HG03097 (cell line): ENCODE measurements around the gene AGPAT1.
"Not testable (repeated sequence)": the region's sequence is repeated elsewhere in the genome, so short reads cannot be mapped to it uniquely, and the experiment has no call there.

ENCODE experiments used
- ATAC-seq: cut with Tn5 transposase; IDR thresholded peaks from one replicate; pipeline ENCODE4 v1.9.1; 2021; ENCODE audit not compliant: unreplicated experiment, low FRiP score

AGPAT1 gene, protein sequence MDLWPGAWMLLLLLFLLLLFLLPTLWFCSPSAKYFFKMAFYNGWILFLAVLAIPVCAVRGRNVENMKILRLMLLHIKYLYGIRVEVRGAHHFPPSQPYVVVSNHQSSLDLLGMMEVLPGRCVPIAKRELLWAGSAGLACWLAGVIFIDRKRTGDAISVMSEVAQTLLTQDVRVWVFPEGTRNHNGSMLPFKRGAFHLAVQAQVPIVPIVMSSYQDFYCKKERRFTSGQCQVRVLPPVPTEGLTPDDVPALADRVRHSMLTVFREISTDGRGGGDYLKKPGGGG

DNA sequence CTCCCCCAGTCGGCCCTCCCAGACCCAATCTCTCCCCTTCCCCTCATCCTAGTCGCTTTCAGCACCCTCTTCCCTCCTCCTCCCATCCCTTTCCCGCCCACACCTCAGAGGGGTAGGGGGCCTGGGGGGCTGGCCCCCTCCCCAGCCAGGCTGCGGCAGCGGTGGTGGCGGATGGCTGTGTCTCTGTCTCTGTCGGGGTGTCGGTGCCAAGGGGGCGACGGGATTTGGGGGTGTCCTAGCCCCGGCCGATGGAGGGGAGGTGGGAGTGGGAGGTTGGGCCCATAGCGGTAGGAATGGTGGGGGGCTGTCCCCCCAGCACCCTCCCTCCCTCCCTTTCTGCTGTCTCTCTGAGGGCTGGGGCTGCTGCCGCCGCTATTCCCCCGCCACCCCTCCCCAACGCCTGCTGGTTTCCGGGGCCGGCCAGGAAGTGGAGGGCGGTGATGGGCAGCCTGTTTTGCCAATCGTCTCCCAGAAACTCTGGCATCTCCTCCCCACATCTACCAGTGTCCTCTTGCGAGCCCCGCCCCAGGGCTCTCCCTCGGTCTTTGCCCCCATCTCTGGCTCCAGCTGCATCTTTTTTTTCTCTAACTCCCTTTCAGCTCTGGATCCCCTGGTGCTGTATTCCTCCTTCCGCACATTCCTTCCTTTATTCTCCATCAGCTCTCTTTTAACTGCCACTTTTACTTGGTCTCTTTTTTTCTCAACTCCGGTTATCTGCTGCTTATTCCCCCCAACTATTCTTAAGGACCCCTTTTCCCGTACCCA is at the start of gene AGPAT1:
Gene AGPAT1, minus strand, starts transcription at position 374 of the 765 bp plus-strand sequence. CDS start 4,588 bp downstream, outside the sequence.
- peak; percentile 27 for ATAC-seq

DNA sequence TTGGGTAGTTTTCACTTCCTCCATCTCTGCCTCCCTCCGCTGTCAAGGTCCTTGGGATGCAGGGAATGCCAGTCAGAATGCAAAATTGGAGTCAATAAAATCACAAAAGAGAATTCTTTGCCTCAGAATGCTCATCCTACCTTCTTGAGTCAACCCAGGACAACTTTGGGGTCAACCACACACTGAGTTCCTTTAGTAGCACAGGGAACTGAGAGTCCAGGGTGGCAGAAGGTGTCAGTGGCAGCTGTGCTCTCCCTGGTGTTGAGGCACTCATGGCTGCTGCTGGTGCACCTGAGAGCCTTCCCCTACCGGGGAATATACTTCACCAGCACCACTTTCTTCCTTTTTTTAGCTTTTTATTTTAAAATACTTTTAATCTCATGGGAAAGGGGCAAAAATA is 48.8 kb upstream of the AGPAT1 start:
- no peak for ATAC-seq

DNA sequence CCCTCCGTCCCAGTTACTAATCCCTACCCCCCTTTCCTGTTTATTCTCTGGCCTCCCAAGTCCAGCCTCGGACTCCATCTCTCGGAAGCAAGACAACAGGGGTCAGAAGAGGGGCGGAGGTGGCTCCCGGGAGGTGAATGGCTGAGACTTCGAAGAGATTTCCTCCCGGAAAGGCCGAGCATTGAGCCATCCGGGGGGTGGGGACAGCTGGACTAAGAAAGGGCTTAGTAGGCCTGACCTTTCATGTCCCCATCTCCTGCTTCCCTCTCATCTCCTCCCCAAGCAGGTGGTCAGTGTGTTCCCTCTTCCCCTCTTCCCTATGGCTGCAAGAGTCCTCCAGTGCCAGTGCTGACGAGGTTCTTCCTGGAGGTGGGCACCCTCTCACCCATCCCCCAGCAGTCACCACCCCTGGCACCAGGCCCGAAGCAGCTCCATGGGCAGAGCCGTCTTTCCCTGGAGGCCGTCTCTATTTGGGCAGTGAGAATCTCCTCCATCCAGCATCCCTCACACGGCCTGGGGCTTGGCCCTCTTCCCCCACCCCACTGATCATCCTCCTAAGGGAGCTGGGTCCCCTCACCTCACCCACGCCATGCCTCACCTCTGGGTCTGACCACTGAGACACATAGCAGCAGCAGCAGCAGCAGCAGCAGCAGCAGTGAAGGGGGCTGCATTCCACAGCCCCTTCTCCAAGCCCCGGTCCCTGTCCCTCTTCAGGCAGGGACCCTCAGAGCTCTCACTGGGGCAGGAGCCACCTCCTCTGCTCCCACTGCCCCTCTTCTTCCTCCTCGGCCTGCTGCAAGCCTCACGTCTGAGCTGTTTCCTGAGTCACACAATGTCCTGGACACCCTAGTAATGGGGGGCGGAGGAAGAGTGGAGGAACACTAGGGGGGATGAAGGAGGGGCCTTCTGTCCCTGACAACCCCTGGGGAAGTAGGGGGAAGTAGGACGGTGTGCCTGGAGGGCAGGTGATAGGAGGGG is 47.7 kb upstream of the AGPAT1 start, which contains the start of gene NOTCH4:
Gene NOTCH4, minus strand, starts transcription at position 810 of the 978 bp plus-strand sequence. Its CDS starts 139 bp downstream, at position 671.
- no peak for ATAC-seq

DNA sequence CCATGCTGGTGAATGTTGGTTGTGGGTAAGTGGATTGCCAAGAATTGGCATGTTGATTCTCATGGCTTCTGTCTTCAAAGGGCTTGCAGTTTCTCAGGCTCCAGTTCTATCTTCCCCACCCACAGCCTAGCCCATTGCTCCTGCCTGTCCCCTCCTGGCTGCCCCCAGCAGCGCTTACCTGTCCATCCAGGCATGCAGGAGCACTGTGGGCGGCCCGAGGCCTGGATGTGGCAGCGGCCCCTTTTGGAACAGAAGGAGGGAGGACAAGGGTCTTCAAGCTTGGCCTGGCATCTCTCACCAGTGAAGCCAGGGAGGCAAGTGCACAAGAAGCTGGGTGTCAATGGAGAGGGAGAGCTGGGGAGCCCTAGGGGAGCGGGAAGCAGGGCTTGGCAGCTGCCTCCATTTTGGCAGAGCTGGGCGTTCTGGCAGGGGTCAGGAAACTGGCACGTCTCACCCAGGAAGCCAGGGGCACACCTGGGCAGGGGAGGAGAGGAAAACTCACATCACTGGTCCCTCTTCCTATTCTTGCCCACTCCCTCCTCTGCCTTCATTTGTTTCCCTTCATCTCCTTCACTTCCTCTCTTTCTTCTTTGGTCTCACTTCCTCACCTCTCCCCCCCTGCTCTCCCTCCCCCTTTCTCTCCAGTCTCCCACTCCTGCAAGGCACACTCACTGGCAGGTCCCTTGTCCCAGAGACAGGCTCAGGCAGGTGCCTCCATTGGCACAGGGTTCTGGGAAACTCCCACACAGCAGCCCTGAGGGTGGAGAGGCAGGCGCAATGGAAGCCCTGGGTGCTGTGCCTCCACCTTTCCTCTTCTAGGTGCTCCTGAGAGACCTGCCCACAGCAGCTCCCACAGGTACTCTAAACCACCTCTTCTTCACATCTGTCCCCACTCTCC is 46.7 kb upstream of the AGPAT1 start:
- ATAC-seq: no peak

DNA sequence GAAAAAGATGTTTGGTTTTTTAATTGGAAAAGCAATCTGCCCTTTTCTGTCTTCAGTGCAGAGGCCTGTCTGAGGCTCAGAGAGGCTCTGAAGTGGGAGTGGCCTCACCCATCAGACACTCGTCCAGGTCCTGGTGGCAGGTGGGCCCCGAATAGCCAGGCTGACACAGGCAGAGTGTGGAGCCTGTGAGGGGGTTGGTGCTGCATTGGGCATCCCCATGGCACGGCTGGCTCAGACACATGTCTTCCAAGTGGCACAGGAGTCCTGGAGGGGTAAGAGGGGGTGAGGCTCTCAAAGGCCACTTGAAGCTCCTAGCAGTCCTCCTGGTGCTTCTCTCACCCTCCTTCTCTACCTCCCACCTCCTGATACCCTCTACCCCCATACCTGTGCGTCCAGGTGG is 44.1 kb upstream of the AGPAT1 start:
- no peak for ATAC-seq

DNA sequence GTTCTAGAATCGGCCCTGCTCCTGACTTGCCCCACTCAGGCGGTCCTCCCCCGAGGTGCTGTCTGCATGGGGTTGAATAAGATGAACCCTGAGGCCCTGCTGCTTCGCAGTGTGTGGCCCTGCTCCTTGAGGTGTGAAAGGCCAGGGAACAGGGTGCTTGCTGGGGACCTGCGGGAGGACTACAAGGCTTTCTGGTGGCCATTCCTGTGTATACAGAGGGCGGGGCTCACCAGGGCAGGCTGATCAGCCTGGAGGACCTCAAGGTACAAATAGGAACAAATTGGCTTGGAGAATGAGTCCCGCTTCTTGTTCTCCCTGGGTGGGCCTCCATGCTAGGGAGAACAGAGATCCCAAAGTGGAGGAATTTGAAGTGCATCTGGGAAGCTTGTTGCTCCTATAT is 42.3 kb upstream of the AGPAT1 start:
- ATAC-seq: no peak

DNA sequence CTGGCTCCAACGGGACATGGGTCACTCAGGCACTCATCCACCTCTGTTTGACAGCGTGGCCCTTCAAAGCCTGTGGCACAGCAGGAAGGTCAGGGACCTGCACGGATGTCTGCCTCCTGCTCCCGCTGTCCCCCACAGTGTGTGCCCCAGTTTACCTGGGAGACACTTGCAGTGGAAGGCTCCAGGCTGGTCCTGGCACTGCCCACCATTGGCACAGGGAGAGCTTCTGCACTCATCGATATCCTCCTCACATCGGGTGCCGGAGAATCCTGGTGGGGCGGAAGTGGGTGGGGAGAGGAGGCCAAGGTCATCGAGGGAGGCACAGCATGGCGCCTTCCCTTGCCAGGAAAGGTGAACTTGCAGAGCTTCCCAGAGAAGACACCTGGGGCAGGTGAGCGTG is 41.1 kb upstream of the AGPAT1 start:
- no peak for ATAC-seq

DNA sequence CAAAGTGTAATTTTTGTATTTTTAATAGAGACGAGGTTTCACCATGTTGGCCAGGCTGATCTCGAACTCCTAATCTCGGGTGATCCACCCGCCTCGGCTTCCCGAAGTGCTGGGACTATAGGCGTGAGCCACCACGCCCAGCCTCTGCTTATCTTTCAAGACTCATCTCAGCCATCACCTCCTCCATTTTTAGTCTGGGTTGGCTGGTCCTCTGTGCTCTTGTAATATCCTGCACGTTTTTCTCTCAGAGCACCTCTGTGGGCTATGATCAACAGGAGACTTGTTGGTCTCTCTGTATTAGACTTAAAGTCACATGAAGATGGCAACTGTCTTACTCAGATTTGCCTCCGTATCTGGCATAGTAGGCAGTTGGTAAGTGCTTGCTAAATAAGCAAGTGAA is 40.4 kb upstream of the AGPAT1 start:
- ATAC-seq: no peak

DNA sequence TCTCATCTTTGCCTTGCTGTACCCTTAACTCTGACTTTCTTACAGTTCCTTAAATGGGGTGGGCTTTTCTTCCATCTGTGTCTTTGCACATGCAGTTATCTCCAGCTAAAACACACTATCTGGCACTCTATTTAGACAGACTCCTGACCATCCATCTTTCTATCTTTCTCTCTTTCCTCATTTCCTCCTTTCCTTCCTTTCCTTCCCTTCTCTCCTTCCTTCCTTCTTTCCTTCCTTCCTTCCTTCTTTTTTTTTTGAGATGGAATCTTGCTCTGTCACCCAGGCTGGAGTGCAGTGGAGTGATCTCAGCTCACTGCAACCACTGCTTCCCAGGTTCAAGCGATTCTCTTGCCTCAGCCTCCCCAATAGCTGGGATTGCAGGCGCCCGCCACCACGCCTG is 39.7 kb upstream of the AGPAT1 start:
- ATAC-seq: no peak

DNA sequence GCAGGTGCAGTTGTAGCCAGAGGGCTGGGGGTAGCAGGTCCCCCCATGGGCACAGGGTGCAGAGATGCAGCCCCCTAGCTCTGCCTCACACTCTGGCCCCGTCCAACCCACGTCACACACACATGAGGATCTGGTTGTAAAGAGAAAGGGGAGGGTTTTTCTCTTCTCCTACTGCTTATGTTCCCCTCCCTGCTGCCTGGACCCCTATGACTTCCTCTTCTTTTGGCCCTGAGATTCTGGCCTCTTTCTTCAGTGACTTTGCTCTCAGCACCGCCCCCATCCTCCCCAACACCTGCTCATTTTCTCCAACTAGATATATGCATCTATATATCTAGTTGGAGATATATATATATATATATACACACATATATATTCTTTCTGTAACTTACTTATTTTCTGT is 38.2 kb upstream of the AGPAT1 start:
- ATAC-seq: no peak

DNA sequence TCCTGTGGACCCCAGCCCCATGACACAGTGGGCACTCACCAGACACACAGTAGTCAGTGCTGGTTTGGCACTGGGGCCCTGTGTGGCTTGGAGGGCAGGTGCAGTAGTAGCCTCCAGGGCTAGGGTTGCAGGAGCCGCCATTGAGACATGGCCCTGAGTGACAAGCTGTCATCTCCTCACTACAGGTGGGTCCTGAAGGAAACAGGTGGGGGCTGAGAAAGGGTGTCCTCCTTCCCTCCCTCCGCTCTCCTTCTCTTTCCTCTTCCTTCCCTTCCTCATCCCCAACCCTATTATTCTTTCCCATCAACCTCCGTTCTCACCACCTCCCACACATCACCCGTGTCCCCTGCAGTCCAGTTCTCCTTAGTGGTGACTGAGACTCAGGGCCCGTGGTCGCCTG is 37.8 kb upstream of the AGPAT1 start:
- no peak for ATAC-seq

DNA sequence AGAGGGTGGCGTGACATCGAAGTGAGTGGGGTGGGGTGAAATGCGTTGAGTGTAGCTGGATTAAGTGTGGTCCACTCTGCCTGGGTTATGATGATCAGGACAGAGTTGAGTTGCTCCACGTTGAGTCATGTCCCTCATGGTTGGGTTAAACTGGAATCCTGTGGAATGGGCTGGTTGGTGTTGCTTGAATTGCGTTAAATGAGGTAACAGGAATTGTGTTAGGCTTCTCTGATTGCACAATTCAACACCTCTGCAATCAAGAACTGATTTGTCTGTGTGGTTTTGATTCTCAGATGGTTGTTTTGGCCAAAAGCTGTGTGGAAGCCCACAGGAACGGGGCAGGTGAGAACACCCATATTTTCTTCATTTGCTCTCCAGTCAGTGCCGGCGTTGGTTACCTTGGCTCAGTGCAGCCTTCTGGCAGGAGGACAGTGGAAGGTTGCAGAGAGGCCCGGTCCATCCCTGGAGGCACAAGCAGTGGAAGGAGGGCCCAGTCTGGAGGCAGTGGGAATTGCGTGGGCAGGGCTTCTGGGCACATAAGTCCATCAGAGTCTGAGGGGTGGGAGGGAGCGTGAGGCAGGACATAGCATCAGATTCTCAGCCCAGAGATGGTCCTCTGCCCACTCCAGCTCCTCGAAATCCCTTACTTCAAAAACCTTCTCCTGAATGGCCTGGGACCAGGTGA is 36.3 kb upstream of the AGPAT1 start:
- no peak for ATAC-seq

DNA sequence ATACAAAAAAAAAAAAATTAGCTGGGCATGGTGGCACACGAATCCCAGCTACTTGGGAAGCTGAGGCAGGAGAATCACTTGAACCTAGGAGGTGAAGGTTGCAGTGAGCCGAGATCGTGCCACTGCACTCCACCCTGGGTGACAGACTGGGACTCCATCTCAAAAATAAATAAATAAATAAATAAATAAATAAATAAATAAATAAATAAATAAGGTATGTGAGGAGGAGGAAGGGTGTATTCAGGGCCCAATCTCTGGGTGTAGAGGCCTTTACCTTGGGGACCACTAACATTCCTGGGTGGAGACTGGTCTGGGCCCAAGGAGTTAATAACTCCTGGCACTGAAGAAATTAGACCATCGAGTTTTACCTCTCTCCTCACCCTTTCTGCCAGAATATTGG is 35.5 kb upstream of the AGPAT1 start:
- ATAC-seq: not testable (repeated sequence)

DNA sequence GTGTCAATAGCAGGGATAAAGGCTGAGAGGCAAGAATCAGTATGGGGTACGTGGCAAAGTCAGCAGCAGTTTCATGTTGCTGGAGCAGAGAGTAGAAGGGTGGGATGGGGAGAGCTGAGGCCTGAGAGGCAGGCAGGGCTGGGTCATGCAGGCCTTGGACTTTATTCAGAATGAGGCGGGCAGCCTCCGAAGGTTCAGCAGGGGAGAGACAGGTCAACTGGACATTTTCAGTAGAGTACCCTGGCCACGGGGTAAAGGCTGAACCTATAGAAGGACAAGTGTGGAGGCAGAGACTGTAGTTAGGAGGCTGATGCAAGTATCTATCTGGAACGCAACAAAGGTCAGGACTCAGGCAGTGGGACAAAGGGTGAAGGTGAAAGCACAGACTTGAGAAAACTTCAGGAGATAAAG is 34.3 kb upstream of the AGPAT1 start:
- no peak for ATAC-seq

DNA sequence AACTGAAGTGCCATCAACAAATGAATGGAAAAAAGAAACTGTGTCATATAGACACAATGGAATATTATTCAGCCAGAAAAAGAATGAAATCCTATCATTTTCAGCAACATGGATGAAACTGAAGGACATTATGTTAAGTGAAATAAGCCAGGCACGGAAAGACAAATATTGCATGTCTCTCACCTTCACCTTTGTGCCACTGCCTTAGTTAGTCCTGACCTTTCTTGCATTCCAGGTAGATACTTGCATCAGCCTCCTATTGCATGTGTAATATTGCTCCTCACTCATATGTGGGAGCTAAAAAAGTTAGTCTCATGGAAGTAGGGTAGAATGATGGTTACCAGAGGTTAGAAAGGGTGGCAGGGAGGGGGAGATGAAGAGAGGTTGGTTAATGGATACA is 33.1 kb upstream of the AGPAT1 start:
- no peak for ATAC-seq

DNA sequence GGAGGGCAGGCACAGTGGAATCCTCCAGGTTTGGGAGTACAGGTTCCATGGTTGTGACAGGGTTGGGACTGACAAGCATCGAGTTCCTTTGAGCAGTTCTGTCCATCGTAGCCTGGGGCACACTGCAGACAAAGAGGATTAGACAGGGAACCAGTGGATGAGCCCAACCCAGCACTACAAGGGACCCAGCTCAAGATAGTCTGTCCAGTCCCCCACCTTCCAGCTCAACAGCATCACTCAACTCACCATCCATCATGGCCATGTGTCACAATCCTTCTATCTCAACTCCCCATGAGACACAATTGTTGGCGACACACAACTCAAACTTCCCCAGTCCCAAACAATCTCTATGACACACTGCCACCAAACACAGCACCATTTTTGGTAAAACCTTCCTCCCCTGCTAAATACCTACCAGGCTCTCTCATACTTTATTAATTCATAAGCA is 28.4 kb upstream of the AGPAT1 start:
- ATAC-seq: no peak

DNA sequence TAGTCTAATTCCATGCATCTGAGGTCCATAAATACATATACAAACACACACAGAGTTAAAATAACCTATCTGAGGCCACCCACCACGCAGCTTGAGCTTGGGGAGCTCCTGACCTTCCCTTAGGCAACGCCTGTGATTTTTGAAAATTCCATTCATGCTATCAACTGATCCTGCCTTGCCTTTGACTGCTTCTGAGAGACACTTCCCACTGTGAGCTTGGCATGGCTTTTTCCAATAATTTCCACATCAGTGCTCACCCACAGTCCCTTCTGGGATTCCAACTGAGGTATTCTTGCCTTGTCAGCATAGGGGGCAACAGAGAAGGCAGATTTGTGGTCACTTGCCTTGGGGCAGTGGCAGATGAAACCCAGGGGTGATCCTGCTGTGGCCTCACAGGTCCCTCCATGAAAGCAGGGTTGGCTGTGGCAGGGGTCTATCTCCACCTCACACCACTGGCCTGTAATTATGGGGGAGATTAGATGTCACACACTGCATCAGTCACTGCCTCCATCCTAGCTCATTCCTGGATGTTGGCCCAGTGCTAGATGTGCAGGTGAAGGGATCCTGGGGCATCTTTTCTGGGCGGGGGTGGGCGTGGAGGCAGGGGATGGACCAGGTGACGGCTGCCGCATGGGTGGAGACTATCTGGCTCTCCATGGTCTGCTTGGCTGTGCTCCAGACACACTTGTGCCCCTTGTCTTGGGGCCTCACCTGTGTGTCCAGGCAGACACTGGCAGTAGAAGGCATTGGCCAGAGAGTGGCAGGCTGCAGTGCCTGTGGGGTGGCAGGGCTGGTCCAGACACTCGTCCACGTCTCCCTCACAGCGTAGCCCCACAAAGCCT is 27.8 kb upstream of the AGPAT1 start:
- no peak for ATAC-seq

DNA sequence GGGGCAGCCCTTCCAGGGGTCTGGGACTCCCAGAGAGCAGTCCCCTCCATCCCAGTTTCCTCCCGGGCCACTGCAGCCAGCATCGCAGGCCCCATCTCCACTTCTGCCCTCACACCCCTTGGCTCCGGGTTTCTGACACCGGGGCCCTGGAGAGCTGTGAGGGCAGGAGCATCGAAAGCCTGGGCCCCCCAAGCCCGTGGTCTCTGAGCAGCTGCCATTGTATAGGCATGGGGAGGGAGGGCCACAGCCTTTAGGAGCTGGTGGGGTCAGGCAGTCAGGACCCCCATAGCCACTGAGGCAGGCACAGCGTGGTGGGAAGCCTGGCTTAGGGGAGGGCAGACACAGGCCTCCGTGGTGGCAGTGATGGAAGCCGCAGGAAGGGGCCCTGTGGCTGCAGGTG is 26.3 kb upstream of the AGPAT1 start:
- no peak for ATAC-seq
